ENCODE measurements around the gene TNRC18. TPM values are rescaled to one million over a fixed set of nuclear protein-coding genes. Genes with fewer than 3 reads are reported as not detected.

Gene TNRC18, protein sequence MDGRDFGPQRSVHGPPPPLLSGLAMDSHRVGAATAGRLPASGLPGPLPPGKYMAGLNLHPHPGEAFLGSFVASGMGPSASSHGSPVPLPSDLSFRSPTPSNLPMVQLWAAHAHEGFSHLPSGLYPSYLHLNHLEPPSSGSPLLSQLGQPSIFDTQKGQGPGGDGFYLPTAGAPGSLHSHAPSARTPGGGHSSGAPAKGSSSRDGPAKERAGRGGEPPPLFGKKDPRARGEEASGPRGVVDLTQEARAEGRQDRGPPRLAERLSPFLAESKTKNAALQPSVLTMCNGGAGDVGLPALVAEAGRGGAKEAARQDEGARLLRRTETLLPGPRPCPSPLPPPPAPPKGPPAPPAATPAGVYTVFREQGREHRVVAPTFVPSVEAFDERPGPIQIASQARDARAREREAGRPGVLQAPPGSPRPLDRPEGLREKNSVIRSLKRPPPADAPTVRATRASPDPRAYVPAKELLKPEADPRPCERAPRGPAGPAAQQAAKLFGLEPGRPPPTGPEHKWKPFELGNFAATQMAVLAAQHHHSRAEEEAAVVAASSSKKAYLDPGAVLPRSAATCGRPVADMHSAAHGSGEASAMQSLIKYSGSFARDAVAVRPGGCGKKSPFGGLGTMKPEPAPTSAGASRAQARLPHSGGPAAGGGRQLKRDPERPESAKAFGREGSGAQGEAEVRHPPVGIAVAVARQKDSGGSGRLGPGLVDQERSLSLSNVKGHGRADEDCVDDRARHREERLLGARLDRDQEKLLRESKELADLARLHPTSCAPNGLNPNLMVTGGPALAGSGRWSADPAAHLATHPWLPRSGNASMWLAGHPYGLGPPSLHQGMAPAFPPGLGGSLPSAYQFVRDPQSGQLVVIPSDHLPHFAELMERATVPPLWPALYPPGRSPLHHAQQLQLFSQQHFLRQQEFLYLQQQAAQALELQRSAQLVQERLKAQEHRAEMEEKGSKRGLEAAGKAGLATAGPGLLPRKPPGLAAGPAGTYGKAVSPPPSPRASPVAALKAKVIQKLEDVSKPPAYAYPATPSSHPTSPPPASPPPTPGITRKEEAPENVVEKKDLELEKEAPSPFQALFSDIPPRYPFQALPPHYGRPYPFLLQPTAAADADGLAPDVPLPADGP (N-terminal part only)
- 17.0 and 23.5 TPM in 2 replicates for total RNA-seq (ENCODE audit: low replicate concordance)

DNA sequence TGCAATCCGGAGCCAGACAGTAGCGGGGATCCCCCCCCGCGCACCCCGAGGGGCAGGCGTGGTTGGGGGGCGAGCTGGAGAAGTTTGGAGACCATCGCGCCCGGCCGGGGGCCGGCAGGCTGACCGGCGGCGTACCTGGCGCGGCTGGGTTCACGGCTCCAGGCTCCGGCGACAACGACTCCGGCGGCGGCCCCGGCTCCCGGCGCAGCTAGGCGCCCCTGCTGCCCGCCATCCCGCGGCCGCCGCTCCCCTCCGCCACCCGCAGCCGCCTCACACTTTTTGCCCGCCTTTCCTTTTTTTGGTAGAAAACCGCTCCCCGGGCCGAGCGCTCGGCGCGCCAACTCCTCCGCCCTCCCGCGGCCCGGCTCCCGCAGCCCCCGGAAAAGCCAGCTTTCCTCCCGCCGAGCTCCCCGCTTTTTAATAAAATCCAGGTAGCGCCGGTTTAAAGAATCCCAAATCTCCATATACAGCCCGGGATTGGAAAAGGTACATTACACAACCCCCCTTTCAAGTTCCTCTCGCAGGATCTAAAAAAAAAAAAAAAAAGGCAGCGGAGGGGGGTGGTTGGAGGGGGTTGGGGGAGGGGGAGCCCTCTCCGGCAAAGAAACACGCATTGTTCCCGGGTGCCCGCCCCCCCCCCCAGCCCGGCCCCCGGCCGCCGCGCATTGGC lies at the start of gene TNRC18:
TSS of gene TNRC18 (minus strand) at position 529 of the 670 bp plus-strand sequence. CDS start 2,588 bp downstream, outside the sequence.

DNA sequence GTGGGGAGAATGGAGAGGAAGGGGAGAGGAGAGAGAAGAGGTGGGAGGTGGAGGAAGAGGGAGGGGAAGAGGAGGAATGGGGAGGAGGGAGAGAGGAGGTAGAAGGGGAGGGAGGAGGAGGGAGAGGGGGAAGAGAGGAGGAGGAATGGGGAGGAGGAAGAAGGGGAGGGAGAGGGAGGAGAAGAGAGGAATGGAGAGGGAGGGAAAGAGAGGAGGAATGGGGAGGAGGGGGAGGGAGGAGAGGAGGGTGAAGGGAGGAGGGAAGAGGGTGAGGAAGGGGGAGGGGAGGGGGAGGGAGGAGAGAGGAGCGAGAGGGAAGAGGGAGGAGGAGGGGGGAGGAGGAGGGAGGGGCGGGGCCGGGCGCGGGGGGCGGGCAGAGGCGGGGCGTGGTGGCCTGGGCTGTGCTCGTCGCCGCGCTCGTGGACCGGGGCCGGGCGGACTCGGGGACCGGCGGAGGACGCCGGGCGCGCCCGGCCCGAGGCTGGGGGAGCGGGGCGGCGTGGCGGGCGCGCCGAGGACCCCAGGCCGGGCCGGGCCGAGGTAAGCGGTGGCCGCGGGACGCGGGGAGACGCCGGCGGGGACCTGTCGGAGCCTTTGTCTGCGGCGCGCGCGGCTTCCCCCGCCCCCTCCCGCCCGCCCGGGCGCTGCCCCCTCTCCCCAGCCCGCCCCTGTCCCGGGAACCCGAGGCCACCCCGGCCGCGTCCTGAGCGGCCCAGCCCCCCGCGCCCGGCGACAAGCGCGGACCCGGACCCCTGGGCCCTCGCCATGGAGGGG lies 140.9 kb downstream of the TNRC18 start, which contains the start of gene SLC29A4:
TSS of gene SLC29A4 (plus strand) at position 401 of the 774 bp plus-strand sequence. CDS start 4,874 bp downstream, outside the sequence.

Other genes with a start within 250 kb of the TNRC18 start
- 60.7 and 77.0 TPM in 2 replicates for gene WIPI2, start 233.6 kb downstream of the TNRC18 start, total RNA-seq (ENCODE audit: low replicate concordance)
- 2.5 and 4.3 TPM in 2 replicates for gene SLC29A4, start 140.9 kb downstream of the TNRC18 start, total RNA-seq (ENCODE audit: low replicate concordance)
- gene FBXL18, start 90.0 kb upstream of the TNRC18 start, total RNA-seq (ENCODE audit: low replicate concordance) = 3.5 and 4.1 TPM in 2 replicates
- gene ACTB, start 106.8 kb upstream of the TNRC18 start, total RNA-seq (ENCODE audit: low replicate concordance) = 3,199 and 4,926 TPM in 2 replicates
- 211 and 315 TPM in 2 replicates for gene FSCN1, start 169.0 kb upstream of the TNRC18 start, total RNA-seq (ENCODE audit: low replicate concordance)

Data from smooth muscle cell of the coronary artery (primary cell).